ENCODE measurements around the gene HEMK1.

GRCh38 chr3:50624634-50625033 is 55.3 kb downstream of the HEMK1 start:
- TF ChIP-seq CTCF (IDR thresholded peaks at IDR 0.05) (no peak), POLR2AphosphoS5 (IDR thresholded peaks at IDR 0.05) (no peak)

Data from prostate gland (tissue), 2 donors.